Measurements from ENCODE around the gene MAP3K5. TPM values are rescaled to one million over a fixed set of nuclear protein-coding genes. Genes with fewer than 3 reads are reported as not detected.

The MAP3K5 gene
- total and polyA plus RNA-seq, 9 of the 15 experiments (the other 6 are each of a cell fraction or from before 2014, with no cell fraction given), result 2.2 to 13.0 (median 9.9) TPM

DNA sequence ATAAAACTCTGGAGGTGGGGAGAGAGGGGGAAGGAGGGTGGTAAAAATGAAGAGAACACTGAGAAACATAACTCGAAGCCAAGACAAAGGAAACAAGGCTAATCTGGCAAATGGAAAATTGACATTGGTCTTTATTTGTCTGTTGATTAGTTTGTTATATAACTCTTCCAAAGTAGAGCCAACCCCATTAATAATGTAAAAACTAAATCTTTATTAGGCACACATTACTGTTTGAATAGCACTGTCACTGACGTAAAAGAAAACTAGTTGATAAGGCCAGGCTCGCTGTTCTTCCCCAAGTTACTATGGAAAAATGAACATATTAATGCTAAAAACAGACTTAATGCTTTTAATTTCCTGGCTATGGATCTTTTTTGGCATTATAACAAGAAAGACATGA lies 110.0 kb downstream of the MAP3K5 start (continued):
- TF ChIP-seq, protein P1, sequence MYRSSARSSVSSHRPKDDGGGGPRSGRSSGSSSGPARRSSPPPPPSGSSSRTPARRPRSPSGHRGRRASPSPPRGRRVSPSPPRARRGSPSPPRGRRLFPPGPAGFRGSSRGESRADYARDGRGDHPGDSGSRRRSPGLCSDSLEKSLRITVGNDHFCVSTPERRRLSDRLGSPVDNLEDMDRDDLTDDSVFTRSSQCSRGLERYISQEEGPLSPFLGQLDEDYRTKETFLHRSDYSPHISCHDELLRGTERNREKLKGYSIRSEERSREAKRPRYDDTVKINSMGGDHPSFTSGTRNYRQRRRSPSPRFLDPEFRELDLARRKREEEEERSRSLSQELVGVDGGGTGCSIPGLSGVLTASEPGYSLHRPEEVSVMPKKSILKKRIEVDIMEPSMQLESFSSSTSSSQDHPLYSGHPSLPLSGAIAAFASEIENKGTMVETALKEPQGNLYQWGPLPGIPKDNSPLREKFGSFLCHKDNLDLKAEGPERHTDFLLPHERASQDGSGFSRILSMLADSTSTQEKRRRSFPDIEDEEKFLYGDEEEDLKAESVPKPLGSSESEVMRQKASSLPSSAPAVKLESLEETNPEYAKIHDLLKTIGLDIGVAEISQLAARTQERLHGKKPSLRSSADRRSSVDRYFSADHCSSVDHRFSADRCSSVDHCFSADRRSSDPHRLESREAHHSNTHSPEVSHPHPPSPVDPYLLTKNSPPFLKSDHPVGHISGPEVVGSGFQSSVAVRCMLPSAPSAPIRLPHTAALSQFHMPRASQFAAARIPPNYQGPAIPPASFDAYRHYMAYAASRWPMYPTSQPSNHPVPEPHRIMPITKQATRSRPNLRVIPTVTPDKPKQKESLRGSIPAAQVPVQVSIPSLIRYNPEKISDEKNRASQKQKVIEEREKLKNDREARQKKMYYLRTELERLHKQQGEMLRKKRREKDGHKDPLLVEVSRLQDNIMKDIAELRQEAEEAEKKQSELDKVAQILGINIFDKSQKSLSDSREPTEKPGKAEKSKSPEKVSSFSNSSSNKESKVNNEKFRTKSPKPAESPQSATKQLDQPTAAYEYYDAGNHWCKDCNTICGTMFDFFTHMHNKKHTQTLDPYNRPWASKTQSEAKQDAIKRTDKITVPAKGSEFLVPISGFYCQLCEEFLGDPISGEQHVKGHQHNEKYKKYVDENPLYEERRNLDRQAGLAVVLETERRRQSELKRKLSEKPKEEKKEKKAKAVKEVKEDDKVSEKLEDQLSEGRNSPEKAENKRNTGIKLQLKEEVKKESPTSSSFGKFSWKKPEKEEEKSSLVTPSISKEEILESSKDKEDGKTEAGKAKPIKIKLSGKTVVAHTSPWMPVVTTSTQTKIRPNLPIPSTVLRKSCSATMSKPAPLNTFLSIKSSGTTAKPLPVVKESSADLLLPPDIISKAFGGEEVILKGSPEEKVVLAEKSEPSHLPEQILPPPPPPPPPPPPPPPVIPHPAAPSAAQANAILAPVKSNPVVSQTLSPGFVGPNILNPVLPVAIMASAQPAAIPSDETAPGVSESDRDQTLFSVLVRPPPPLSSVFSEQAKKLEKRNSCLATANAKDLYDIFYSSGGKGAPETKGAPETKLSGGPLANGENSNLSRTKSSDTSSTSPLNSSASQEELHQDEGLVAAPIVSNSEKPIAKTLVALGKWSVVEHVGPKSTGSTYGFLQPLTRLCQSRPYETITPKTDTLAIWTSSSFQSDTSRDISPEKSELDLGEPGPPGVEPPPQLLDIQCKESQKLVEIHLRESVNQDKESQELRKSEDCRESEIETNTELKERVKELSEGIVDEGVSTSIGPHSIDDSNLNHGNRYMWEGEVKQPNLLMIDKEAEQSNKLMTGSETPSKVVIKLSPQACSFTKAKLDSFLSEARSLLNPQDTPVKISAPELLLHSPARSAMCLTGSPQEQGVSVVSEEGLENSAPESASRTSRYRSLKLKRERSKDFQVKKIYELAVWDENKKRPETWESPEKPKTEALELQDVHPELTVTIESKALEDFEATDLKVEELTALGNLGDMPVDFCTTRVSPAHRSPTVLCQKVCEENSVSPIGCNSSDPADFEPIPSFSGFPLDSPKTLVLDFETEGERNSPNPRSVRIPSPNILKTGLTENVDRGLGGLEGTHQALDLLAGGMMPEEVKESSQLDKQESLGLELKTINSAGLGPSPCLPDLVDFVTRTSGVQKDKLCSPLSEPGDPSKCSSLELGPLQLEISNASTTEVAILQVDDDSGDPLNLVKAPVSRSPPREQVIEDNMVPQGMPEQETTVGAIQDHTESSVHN (IDR thresholded peaks at IDR 0.05; ENCODE audit: borderline replicate concordance in 1 of 2, low read depth in 1 of 2), result no peak
- TF ChIP-seq, protein P2, sequence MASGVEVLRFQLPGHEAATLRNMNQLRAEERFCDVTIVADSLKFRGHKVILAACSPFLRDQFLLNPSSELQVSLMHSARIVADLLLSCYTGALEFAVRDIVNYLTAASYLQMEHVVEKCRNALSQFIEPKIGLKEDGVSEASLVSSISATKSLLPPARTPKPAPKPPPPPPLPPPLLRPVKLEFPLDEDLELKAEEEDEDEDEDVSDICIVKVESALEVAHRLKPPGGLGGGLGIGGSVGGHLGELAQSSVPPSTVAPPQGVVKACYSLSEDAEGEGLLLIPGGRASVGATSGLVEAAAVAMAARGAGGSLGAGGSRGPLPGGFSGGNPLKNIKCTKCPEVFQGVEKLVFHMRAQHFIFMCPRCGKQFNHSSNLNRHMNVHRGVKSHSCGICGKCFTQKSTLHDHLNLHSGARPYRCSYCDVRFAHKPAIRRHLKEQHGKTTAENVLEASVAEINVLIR (CRISPR knock-in tag; IDR thresholded peaks at IDR 0.05), result no peak
- TF ChIP-seq SAFB (IDR thresholded peaks at IDR 0.05; ENCODE audit: borderline replicate concordance, low read depth, low read length) (no peak), ZEB2 (IDR thresholded peaks at IDR 0.05) (no peak), HNRNPL (IDR thresholded peaks at IDR 0.05; ENCODE audit: low read depth, low read length) (no peak), MEIS2 (IDR thresholded peaks at IDR 0.05; ENCODE audit: partially characterized antibody) (no peak), MCM2 (IDR thresholded peaks at IDR 0.05; ENCODE audit: low read depth) (no peak), ARNT (IDR thresholded peaks at IDR 0.05) (no peak)
